ENCODE data around the gene UBALD2.

UBALD2 gene

DNA sequence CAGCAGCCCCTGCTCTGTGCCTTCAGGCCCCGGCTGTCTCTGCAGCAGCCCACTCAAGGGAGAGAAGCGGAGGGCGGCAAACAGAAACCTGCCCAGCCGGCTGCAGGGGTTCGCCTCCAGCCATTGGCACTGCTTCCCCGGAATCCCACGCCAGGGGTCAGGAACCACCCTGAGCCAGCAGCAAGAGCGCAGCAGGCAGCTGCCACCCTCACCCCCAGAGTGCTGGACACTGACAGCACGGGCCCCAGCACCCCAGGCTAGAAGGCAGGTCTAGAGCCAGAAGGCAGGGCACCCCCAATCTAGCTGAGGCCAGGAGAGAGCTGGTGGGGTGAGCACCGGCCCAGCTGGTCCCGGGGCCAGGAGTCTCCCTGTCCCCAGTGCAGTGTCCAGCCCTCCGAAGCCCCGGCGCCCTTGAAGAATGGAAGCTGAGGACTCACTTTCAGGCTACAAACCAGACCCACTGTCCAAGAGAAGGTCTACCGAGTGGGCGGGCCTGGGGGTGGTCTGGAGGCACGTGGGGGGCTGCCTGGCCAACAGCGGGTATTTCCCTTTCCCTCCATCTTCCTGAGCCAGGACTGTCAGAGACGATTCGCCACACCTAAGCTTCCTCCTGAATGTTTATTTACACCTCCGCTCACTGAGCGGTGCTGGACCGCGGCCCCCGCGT lies 8.4 kb downstream of the UBALD2 start:
- TF ChIP-seq POLR2AphosphoS5 (IDR thresholded peaks at IDR 0.05; ENCODE audit: borderline replicate concordance, low read depth, low read length) (no peak), FOXP2 (optimal IDR thresholded peaks at IDR 0.05; ENCODE audit: control extremely low read depth, extremely low read length, insufficient read depth) (no peak), EZH2 (IDR thresholded peaks at IDR 0.05) (no peak)
- H3K9me3 ChIP-seq (ENCODE audit: low read depth, low read length) = no peaks in the 10 kb centered on the region
- no peak overlapping the region for H3K4me3 ChIP-seq
- H3K36me3 ChIP-seq (ENCODE audit: insufficient read depth, low read length) = peaks cover 3% of the 10 kb centered on the region; the same call in 1 of the 2 replicates
- no peak overlapping the region for H3K27ac ChIP-seq
- DNase-seq (ENCODE audit: low read depth, low spot score) = no peak
- no peak overlapping the region for H3K9ac ChIP-seq (ENCODE audit: insufficient read length)

DNA sequence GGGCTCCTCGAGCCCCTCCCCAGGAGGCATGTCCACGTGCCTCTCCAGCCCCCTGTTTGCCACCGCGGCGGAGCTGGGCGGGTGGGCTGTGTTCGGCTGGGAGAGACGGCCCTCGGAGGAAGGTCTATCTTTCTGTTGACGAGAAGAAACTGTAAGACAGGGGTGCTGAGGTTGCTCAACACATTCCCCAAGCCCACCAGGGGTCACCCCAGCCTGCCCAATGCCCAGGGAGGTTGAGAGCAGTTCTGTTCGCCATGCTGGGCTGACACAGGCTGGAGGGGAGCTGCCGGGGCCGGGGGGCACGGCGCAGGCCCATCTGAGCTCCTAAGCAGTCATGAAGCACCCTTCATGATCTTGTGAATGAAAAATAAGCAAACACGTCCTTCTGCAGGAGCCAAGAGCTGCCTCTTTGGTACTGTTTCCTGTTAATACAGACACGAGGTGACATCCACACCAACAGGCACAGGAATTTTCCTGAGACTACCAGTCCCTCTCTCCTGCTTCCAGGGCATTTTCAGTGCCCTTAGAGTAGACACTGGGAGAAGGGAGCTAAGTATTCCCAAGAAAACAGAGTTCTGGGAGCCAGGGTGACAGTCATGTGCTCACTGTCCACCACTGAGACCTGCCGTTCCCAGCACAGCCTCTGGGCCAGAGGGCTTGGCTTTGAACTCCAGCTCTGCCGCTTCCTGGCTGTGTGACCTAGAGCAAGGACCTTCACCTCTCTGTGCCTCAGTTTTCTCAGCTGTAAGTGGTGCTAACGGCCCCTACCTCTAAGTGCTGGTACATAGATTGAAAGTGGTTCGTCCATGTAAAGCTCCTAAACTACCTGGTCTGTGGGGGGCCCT lies 9.2 kb downstream of the UBALD2 start:
- Histone ChIP-seq H3K9me3 (ENCODE audit: low read depth, low read length) (no peaks in the 10 kb centered on the region), H3K9ac (ENCODE audit: insufficient read length) (no peak overlapping the region), H3K36me3 (ENCODE audit: insufficient read depth, low read length) (peaks cover 3% of the 10 kb centered on the region; the same call in 1 of the 2 replicates), H3K27ac (peak overlapping the region; percentile 9; the same call in 1 of the 2 replicates), H3K4me3 (no peak overlapping the region)
- no peak for TF ChIP-seq POLR2AphosphoS5 (IDR thresholded peaks at IDR 0.05; ENCODE audit: borderline replicate concordance, low read depth, low read length)
- no peak for TF ChIP-seq FOXP2 (optimal IDR thresholded peaks at IDR 0.05; ENCODE audit: control extremely low read depth, extremely low read length, insufficient read depth)
- TF ChIP-seq EZH2 (IDR thresholded peaks at IDR 0.05) = no peak
- no peak for DNase-seq (ENCODE audit: low read depth, low spot score)

DNA sequence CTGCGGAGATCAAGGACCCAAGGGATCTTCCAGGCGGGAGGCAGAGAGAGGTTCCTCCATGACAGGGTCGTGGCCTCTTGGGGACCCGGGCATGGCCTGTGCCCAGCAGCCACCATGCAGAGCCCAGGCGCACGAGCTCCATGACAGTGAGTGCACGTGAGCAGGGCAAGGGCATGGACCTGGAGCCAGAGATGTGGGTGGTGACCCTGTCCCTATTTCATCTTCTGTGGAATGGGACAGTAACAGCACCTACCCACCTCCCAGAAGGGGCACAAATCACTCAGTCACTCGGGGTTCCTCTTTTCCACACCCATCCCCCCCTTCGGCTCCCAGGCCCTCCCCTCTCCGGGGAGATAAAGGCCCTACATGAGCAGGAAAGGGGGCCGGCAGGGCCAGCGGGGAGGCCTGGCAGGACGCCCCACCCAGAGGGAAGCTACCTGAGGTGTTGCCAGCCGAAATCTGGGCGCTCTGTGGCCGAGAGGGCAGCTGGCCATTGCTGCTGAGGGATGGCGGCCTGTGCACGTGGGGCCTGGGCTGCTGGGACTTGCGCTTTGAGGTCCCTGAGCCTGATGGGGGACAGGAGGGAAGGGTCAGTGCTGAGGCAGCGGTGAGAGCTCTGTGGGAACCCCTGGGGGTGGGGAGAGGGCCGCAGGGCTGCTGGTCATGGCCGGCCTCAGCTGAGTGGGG lies 10.4 kb downstream of the UBALD2 start:
- no peak overlapping the region for H3K9ac ChIP-seq (ENCODE audit: insufficient read length)
- no peaks in the 10 kb centered on the region for H3K36me3 ChIP-seq (ENCODE audit: insufficient read depth, low read length)
- H3K4me3 ChIP-seq = no peak overlapping the region
- H3K27ac ChIP-seq = no peak overlapping the region
- no peaks in the 10 kb centered on the region for H3K9me3 ChIP-seq (ENCODE audit: low read depth, low read length)
- no peak for DNase-seq (ENCODE audit: low read depth, low spot score)
- TF ChIP-seq POLR2AphosphoS5 (IDR thresholded peaks at IDR 0.05; ENCODE audit: borderline replicate concordance, low read depth, low read length) (no peak), EZH2 (IDR thresholded peaks at IDR 0.05) (no peak), FOXP2 (optimal IDR thresholded peaks at IDR 0.05; ENCODE audit: control extremely low read depth, extremely low read length, insufficient read depth) (no peak)

- Histone ChIP-seq H3K27ac (no peak overlapping the region), H3K9ac (ENCODE audit: insufficient read length) (no peak overlapping the region), H3K4me3 (no peak overlapping the region), H3K9me3 (ENCODE audit: low read depth, low read length) (no peaks in the 10 kb centered on the region), H3K36me3 (ENCODE audit: insufficient read depth, low read length) (no peaks in the 10 kb centered on the region)
- DNase-seq (ENCODE audit: low read depth, low spot score) = no peak
- no peak for TF ChIP-seq POLR2AphosphoS5 (IDR thresholded peaks at IDR 0.05; ENCODE audit: borderline replicate concordance, low read depth, low read length)
- TF ChIP-seq EZH2 (IDR thresholded peaks at IDR 0.05) = no peak
- no peak for TF ChIP-seq FOXP2 (optimal IDR thresholded peaks at IDR 0.05; ENCODE audit: control extremely low read depth, extremely low read length, insufficient read depth)
Measured at GRCh38 chr17:76276069-76276431, 10.9 kb downstream of the UBALD2 start.

DNA sequence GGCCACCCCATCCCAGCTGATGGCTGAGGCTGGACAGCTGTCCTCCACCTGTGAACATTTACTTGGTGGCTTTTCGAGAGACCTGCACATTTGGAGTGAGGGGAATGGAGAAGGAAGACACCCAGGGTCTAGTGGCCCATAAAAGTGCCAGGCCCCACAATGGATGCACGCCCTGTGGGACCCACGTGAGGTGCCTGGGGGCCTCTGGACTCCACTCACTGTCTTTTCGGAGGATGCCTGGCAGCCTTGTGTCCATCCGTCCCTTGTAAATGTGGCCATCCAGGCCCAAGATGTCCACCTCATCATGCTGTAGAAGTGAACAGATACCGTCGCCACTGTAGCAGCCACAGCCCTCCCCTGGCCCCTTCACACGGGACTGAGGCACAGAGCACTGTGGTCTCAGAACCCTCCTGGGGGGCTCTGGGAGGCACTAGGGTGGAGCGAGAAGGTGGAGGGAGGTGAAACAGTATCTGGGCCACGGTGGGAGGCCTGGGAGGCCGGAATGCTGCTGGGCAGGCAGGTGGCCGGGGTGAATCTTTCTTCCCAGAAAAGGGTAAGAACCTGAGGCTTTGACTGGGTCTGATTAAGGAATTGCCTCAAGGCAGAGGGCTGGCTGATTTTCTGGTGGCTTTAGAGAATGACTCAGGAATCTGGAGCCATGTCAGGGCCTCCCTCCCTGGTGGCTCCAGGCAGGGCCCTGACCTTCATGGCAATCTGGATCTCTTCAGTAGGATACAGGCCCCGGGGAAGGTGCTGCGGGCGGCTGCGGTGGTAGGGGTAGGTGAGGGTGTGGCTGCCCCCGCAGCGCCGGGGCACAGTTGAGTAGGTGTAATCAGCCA lies 11.5 kb downstream of the UBALD2 start:
- Histone ChIP-seq H3K36me3 (ENCODE audit: insufficient read depth, low read length) (no peaks in the 10 kb centered on the region), H3K27ac (peak overlapping the region; percentile 31; the same call in 1 of the 2 replicates), H3K4me3 (no peak overlapping the region), H3K9ac (ENCODE audit: insufficient read length) (no peak overlapping the region), H3K9me3 (ENCODE audit: low read depth, low read length) (no peaks in the 10 kb centered on the region)
- no peak for DNase-seq (ENCODE audit: low read depth, low spot score)
- TF ChIP-seq POLR2AphosphoS5 (IDR thresholded peaks at IDR 0.05; ENCODE audit: borderline replicate concordance, low read depth, low read length) (no peak), FOXP2 (optimal IDR thresholded peaks at IDR 0.05; ENCODE audit: control extremely low read depth, extremely low read length, insufficient read depth) (no peak), EZH2 (IDR thresholded peaks at IDR 0.05) (no peak)

DNA sequence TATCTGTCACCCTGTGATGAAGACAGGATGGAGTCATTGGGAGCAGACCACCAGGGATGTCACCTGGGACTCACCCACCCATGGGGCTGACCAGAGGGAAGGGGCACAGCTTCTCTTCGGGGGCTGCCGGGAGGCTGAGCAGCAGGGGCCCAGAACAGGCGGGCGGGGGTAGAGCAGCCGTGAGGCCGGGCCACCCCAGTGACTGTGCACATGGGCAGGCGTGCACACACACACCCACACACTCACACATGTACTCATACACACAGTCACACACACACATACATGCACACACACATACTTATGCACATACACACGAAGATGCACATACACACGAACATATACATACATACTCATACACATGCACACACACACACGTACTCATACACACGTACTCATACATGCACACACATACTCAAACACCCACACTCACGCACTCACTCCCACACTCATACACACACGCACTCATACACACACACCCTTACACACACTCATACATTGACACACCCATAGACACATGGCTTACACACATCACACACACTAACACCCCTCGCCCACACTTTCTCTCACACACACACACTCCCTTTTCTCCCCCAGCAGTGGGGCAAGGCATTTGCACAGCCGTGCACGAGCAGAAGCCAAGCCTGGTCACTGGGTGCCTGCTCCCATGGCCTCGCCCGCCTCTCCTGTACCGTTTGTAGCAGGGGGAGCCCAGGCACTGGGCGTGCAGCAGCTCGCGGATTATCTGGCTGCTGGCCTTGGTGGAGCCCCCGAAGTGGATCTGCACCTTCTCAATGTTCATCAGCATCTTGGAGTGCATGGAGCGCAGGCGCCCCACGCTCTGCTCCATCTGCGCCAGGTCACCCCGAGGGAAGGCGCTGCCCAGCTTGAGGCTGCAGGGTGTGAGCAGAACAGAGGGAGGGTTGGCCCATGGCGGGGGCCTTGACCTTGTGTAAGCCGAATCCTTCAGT lies 12.4 kb downstream of the UBALD2 start:
- no peak for TF ChIP-seq EZH2 (IDR thresholded peaks at IDR 0.05)
- TF ChIP-seq POLR2AphosphoS5 (IDR thresholded peaks at IDR 0.05; ENCODE audit: borderline replicate concordance, low read depth, low read length) = no peak
- no peak for TF ChIP-seq FOXP2 (optimal IDR thresholded peaks at IDR 0.05; ENCODE audit: control extremely low read depth, extremely low read length, insufficient read depth)
- H3K27ac ChIP-seq = no peak overlapping the region
- no peak for DNase-seq (ENCODE audit: low read depth, low spot score)

More for the DNA sequence above, 12.4 kb downstream of the UBALD2 start:
- Histone ChIP-seq H3K9me3 (ENCODE audit: low read depth, low read length) (no peaks in the 10 kb centered on the region), H3K9ac (ENCODE audit: insufficient read length) (no peak overlapping the region), H3K36me3 (ENCODE audit: insufficient read depth, low read length) (no peaks in the 10 kb centered on the region), H3K4me3 (no peak overlapping the region)
